ENCODE results near the gene HDAC9. TPM values are rescaled to one million over a fixed set of nuclear protein-coding genes. Genes with fewer than 3 reads are reported as not detected.

The HDAC9 gene
- total and polyA plus RNA-seq, 11 donors, result 4.8 to 62.9 (median 30.6) TPM

DNA sequence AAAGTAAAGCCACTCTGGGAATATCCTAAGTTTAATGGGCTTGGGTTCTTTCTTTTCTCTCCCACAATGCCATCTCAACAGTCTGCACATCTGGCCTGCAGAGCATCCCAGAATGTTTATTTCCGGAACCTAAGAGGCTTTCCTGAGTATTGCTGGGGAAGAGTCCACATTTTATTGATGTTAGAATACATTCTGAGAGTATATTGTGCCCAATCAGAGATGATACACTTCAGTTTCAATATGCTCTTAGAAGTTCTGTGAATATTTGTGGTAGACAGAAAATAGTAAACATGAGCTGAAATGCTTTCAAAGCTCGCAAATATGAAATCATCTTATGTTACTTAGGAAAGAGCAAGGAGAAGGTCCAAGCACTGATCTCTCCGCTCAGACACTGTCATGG is 421.3 kb downstream of the HDAC9 start:
- WGBS, 4 donors, result 70 to 92% (median 92%) methylated on average over 3 of the region's 3 CpGs
- intact Hi-C loops (cut with DNase I), result no loop called here
- Histone ChIP-seq H3K27ac (no peak overlapping the region), H3K4me1 (no peaks in the 10 kb centered on the region), H3K9me3 (peaks cover 0 to 10% (median 0%) of the 10 kb centered on the region in 12 donors), H3K4me3 (no peak overlapping the region), H3K27me3 (no peaks in the 10 kb centered on the region), H3K36me3 (no peaks in the 10 kb centered on the region)
- DNase-seq (no peak), ATAC-seq (no peak)
- TF ChIP-seq POLR2A (IDR thresholded peaks at IDR 0.05), result no peak
- TF ChIP-seq, protein P1, sequence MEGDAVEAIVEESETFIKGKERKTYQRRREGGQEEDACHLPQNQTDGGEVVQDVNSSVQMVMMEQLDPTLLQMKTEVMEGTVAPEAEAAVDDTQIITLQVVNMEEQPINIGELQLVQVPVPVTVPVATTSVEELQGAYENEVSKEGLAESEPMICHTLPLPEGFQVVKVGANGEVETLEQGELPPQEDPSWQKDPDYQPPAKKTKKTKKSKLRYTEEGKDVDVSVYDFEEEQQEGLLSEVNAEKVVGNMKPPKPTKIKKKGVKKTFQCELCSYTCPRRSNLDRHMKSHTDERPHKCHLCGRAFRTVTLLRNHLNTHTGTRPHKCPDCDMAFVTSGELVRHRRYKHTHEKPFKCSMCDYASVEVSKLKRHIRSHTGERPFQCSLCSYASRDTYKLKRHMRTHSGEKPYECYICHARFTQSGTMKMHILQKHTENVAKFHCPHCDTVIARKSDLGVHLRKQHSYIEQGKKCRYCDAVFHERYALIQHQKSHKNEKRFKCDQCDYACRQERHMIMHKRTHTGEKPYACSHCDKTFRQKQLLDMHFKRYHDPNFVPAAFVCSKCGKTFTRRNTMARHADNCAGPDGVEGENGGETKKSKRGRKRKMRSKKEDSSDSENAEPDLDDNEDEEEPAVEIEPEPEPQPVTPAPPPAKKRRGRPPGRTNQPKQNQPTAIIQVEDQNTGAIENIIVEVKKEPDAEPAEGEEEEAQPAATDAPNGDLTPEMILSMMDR (IDR thresholded peaks at IDR 0.05), result no peak

DNA sequence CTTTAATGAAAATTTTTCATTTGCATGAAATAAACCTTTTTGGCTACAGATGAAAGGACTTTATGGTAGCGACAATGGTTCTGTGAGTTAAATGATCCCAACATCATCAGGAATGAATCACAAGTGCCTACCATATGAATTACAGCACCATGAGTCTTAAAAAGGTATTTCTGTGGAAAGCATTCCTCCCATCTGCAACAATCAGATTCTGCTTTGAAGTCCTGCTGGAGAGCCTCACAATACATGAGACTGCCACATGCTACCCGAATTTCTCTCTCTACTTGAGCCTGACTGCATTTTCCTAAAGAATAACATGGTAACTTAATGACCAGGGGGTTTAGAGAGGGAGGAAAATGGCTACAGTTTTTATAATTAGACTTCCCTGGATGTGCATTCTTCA is 431.6 kb downstream of the HDAC9 start:
- H3K27ac ChIP-seq, result no peak overlapping the region
- no peak for ATAC-seq
- H3K27me3 ChIP-seq, result no peaks in the 10 kb centered on the region
- no peak for TF ChIP-seq POLR2A (IDR thresholded peaks at IDR 0.05)
- TF ChIP-seq, protein P1 (IDR thresholded peaks at IDR 0.05), result no peak
- H3K4me1 ChIP-seq, result no peaks in the 10 kb centered on the region
- H3K9me3 ChIP-seq, result peaks cover 0 to 4% (median 0%) of the 10 kb centered on the region in 12 donors
- intact Hi-C loops (cut with DNase I), result no loop called here
- no peaks in the 10 kb centered on the region for H3K36me3 ChIP-seq
- no peak overlapping the region for H3K4me3 ChIP-seq
- 58 to 74% (median 68%) methylated on average over 2 of the region's 2 CpGs for WGBS, 4 donors
- no peak for DNase-seq

DNA sequence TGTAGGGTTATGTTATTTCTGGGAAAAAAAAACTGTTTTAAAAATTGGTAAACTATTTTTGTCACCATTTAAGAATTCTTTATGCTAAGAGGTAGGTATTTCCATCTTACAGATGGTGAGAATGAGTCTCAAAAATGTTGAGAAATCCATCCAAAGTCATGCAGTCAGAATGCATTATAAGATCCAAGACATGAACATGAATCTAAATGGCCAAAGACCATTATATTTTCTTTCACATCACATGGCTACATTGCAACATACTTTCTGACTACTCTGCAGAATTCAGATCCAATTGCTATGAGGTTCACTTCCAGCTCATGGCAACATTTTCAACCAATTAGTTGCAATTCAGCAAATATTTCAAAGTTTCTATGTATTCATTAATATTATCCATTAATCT is 440.7 kb downstream of the HDAC9 start:
- Histone ChIP-seq H3K4me3 (no peak overlapping the region), H3K9me3 (peaks cover 0 to 17% (median 0%) of the 10 kb centered on the region in 12 donors), H3K27ac (no peak overlapping the region), H3K4me1 (peaks cover 0 to 8% (median 0%) of the 10 kb centered on the region in 12 donors), H3K36me3 (no peaks in the 10 kb centered on the region), H3K27me3 (no peaks in the 10 kb centered on the region)
- TF ChIP-seq, protein P1 (IDR thresholded peaks at IDR 0.05), result no peak
- TF ChIP-seq POLR2A (IDR thresholded peaks at IDR 0.05), result no peak
- intact Hi-C loops (cut with DNase I), result no loop called here
- ATAC-seq (no peak), DNase-seq (no peak)

DNA sequence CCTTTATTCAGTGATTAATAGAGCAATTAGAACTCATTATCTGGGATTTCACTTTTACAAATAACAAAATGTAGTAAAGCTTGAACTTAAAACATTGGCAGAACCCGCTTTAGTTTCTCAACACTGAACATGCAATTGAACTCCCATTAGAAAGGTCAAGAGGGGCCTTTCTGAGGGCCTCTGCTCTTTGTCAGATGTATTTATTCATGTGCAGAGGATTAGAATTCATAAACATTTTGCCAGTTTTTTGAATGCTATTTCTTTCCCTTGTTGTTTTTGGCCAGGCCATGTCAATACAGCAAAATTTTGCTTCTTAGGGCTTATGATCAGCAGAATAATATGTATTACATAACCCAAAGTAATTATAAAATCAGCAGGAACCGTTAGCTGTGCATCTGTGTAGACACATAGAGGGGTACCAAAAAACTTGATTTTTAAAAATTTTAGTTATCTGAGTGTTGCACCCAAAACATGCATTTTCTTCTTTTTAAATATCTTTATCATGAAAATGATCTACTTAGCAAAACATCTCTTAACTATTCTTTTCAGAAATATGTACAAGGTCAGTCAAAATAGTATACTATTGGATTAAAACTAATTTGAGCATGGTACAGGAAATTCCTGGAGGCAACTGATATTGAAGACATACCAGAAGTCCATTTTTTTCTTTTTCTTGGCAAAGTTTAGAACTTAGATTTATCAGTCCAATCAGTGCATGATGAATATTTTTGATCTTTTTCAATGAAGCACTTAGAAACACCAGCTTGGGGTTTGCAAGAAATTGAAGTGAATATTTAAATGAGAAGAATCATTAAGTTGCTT is 444.4 kb downstream of the HDAC9 start:
- no peaks in the 10 kb centered on the region for H3K36me3 ChIP-seq
- H3K27ac ChIP-seq, result no peak overlapping the region
- no peaks in the 10 kb centered on the region for H3K9me3 ChIP-seq
- H3K4me3 ChIP-seq, result no peak overlapping the region
- H3K4me1 ChIP-seq, result peaks cover 0 to 8% (median 0%) of the 10 kb centered on the region in 12 donors
- DNase-seq (no peak), ATAC-seq (no peak)
- H3K27me3 ChIP-seq, result no peaks in the 10 kb centered on the region
- intact Hi-C loops (cut with DNase I), result no loop called here
- WGBS, 4 donors, result 67 to 80% (median 75%) methylated on average over 2 of the region's 2 CpGs
- TF ChIP-seq POLR2A (IDR thresholded peaks at IDR 0.05), result no peak
- TF ChIP-seq, protein P1 (IDR thresholded peaks at IDR 0.05), result no peak
